ENCODE data around the gene CHKA.

The CHKA gene

DNA sequence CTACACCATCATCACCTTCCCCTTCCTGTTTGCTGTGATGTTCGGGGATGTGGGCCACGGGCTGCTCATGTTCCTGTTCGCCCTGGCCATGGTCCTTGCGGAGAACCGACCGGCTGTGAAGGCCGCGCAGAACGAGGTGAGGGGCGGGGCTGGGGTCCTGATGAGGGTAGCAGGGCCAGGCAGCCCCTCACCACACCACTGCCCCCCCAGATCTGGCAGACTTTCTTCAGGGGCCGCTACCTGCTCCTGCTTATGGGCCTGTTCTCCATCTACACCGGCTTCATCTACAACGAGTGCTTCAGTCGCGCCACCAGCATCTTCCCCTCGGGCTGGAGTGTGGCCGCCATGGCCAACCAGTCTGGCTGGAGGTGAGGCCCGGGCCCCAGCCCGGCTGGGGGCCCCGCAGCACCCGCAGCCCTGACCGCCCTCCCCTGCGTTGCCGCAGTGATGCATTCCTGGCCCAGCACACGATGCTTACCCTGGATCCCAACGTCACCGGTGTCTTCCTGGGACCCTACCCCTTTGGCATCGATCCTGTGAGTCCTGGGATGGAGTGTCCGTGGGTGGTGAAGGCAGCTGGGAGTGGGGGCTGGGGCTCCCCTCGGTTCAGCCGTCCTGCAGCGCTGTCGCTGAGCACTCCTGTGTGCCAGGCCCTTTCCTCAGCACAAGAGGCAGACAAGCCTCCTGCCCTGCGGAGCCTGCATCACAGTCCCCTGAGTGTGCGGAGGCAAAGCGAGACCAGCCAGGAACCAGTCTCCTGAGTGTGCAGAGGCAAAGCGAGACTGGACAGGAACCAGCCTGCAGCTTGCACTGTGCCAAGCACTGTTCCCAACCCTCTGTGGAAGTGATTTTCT is 73.5 kb downstream of the CHKA start:
- DNase-seq (ENCODE audit: low read depth in 2 of 3, low spot score in 1 of 3): no peak

- no peak for DNase-seq (ENCODE audit: low read depth in 2 of 3, low spot score in 1 of 3)
Observed at GRCh38 chr11:68044898-68045351, 76.3 kb downstream of the CHKA start.

- no peak for DNase-seq (ENCODE audit: low read depth in 2 of 3, low spot score in 1 of 3)
Observed at GRCh38 chr11:68044145-68044813, 76.9 kb downstream of the CHKA start.

DNA sequence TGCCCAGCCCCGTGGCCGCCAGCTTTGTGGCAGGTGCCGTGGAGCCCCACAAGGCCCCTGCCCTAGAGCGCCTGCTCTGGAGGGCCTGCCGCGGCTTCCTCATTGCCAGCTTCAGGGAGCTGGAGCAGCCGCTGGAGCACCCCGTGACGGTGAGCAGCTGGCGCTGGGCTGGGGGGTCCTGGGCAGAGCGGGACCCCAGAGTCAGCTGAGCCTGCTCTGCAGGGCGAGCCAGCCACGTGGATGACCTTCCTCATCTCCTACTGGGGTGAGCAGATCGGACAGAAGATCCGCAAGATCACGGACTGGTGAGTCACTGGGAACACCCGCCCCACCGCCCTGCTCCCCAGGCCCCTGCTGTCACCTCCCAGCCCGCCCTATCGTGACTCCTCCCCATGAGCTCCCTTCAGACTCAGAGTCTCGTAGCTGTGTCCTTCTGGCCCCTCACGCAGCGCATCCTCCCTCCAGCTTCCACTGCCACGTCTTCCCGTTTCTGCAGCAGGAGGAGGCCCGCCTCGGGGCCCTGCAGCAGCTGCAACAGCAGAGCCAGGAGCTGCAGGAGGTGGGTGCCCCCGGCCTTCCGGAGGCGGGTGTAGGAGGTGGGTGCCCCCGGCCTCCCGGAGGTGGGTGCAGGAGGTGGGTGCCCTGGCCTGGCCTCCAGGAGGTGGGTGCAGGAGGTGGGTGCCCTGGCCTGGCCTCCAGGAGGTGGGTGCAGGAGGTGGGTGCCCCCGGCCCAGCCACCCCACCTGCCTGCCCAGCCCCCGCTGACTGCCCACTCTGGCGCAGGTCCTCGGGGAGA is 77.6 kb downstream of the CHKA start:
- DNase-seq (ENCODE audit: low read depth in 2 of 3, low spot score in 1 of 3): no peak

DNA sequence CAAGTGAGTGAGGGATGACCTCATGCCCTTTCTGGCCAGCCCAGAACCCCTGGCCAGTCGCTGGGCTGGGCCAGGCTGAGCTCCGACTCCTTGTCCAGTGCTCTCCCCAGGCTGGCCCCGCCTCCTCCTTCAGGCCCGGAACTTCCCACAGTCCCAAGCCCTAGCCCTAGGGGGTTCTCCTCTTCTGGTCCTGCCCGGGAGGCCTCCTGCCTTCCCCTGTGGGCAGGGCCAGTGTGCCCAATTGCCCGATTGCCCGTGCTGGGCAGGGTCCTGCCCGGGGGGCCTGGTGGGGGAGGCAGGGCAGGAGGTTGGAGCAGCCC is 78.2 kb downstream of the CHKA start:
- DNase-seq (ENCODE audit: low read depth in 2 of 3, low spot score in 1 of 3): no peak

DNA sequence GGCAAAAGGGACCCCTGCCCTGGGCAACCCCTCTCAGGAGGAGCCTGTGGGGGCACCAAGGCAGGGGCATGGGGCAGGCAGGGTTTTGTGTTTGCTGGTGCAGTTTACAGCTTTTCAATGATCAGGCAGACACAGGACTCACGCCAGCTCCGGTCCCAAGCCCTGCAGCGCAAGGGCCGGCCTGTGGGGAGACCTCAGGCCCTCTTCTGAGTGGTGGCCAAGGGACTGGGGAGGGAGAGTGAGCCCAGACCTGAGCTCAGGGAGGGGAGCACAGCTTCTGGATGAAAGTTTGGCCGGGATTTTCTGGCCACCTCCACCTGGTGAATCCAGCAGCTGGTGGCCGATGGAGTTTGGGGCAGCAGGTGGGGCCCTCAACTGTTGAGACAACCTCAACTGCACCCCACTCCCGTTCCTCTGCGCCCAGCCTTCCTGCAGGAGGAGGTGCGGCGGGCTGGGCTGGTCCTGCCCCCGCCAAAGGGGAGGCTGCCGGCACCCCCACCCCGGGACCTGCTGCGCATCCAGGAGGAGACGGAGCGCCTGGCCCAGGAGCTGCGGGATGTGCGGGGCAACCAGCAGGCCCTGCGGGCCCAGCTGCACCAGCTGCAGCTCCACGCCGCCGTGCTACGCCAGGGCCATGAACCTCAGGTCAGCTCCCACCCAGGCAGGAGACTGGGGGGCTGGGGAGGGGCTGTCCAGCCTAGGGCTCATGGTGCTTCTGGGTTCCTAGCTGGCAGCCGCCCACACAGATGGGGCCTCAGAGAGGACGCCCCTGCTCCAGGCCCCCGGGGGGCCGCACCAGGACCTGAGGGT is 78.8 kb downstream of the CHKA start:
- DNase-seq (ENCODE audit: low read depth in 2 of 3, low spot score in 1 of 3): no peak

- DNase-seq (ENCODE audit: low read depth in 2 of 3, low spot score in 1 of 3): no peak
Observed at GRCh38 chr11:68041617-68042218, 79.5 kb downstream of the CHKA start.

DNA sequence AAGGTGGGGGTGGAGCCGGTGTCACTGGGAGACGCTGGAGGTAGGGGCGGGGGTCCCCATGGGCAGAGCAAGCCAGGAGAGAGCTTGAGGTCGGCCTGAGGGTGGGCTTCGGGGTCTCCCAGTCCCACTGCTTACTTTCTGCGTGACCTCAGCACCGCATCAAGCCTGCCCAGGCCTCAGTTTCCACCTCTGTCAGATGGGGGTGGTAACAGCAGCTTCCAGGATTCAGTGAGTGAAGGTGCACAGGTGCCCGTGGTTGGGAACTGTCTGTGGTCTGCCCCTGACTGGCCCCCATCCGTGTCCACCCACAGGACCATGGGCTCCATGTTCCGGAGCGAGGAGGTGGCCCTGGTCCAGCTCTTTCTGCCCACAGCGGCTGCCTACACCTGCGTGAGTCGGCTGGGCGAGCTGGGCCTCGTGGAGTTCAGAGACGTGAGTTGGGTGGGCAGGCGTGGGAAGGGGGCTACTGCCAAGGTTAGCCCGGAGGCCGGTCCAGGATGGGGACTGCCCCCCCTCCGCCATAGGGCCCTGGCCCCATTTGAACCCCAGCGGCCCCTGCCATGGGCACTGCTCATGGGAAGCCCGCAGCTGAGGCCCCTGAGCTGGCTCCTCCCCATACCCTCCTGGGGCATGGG is 80.1 kb downstream of the CHKA start:
- DNase-seq (ENCODE audit: low read depth in 2 of 3, low spot score in 1 of 3): no peak

DNA sequence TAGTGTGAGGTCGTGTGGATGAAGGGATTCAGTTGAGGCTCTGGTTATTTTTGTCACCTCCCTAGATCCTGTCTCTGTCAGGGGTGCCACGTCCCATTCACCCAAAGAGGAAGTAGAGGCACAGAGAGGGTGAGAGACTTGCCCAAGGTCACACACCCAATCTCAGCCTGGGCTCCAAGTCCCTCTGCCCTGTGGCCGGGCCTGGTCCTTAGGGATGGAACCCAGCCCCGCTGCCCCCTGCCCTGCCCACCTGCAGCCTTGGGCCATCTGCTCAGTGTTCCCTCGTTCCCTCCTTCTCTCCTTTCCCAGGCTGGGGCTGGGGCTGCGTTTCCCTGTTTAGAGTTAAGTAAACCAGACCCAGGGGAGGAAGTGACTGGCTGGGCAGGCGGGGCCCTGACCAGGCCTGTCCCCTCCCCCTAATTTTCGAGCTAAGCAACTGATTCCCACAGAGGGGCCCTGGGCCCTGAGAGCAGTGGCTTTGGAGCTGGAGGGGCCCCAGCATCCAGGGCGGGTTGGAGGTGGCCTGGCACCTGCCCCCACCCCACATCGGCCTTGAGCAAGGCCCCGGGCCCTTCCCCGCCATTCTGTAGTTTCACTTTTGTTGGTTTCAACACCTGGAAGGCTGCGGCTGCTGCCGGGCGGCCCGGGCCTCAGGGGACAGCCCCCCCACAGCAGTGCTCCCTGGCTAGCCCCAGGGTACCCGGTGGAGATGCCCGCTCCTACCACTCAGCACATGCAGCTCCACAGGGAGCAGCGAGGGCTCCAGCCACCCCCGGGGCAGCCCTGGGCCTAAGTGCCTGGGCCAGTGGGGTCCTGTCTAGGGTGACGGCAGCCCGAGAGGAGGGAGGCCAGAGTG is 80.9 kb downstream of the CHKA start:
- no peak for DNase-seq (ENCODE audit: low read depth in 2 of 3, low spot score in 1 of 3)

GRCh38 chr11:68039526-68040086 is 81.6 kb downstream of the CHKA start:
- no peak for DNase-seq (ENCODE audit: low read depth in 2 of 3, low spot score in 1 of 3)

GRCh38 chr11:68038718-68039525 is 82.3 kb downstream of the CHKA start, which contains the start of gene TCIRG1:
TSS of gene TCIRG1 (plus strand) at chr11:68039025. CDS start at chr11:68041272, 2,247 bp downstream.
- DNase-seq (ENCODE audit: low read depth in 2 of 3, low spot score in 1 of 3): peak; percentile 46 to 73 (median 53)

DNA sequence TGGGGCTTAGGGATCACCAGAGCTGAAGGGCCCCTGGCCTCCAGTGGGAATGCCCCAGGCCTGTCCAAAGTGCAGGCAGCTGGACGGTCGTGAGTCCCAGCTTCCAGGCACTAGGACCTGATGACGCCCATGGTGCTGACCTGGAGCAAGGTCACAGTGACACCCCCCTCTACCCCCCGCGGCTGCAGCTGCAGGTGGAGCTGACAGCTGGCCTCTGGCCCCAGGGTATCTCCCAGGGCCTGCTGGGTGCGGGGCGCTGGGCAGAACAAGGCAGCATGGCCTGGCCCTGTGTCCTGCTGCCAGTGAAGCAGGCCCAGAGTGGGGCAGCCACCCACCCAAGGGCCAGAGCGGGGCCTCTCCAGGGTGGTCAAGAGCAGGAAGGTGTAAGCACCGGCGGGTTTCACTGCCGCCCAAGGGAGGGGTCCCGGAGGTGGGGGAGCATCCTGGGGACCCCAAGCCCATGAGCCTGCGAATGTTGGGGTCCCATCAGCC is 82.9 kb downstream of the CHKA start:
- DNase-seq (ENCODE audit: low read depth in 2 of 3, low spot score in 1 of 3): no peak

DNA sequence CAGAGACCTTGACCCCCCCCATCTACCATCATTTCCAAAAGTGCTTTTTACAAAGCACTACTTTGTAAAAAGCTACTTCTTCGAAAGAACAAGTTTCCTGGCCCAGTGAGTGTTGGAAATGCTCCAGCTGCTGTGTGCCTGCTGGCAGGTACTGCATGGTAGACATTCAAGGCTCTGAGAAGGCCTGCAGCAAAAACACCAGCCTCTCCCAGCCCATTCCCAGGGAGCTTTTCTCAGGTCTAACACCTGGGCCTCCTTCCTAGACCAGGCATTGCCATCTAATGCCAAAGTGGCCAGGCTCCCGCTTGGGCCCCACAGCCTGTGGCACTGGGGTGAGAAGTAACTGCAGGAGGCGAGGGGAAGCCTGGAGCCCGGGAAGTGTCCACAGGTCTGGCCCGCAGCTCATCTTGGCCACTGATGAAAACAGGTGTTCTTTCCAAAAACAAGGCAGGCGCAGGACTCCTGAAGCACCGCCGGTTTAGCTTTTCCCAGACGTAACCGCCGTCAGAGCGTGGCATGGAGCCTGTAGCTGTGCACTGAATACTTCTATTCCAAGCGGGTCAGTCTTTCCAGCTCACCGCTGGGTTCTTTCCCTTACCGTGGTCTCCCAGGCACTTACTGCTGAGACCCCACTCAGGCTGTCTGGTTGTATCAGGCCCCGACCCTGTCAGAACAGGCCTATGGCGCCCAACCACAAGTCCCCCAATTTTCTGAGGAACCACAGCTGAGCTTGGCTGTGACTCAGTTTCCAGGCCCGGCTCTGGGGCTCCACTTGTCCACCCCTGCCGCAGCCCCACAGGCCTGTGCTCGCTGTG is 83.6 kb downstream of the CHKA start:
- DNase-seq (ENCODE audit: low read depth in 2 of 3, low spot score in 1 of 3): no peak

GRCh38 chr11:68036717-68037239 is 84.4 kb downstream of the CHKA start:
- DNase-seq (ENCODE audit: low read depth in 2 of 3, low spot score in 1 of 3): no peak

DNA sequence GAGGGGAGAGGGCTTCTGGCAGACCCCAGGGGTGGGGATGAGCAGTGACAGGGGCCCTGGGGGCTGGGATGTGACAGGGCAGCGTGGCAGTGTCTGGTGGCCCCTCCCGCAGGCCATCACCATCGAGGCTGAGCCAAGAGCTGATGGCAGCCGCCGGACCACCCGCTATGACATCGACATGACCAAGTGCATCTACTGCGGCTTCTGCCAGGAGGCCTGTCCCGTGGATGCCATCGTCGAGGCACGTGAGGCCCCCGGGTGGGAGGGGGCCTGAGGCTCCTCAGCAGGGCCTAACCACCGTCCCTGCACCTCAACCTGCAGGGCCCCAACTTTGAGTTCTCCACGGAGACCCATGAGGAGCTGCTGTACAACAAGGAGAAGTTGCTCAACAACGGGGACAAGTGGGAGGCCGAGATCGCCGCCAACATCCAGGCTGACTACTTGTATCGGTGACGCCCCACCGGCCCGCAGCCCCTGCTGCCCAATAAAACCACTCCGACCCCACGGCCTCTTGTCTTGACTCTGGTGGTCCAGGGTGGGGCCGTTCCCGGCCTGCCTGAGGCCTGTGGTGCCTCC is 85.0 kb downstream of the CHKA start:
- DNase-seq (ENCODE audit: low read depth in 2 of 3, low spot score in 1 of 3): no peak

GRCh38 chr11:68035266-68035876 is 85.8 kb downstream of the CHKA start:
- DNase-seq (ENCODE audit: low read depth in 2 of 3, low spot score in 1 of 3): no peak

Data from stimulated activated CD4-positive, alpha-beta T cell treated with anti-CD3 and anti-CD28 coated beads, Interleukin-12 subunit alpha, Interleukin-12 subunit beta, amount 100 ng/mL, for 48 hours (primary cell).